Measurements from ENCODE around the gene WDR77. TPM values are rescaled to one million over a fixed set of nuclear protein-coding genes. Genes with fewer than 3 reads are reported as not detected.

The WDR77 gene
- total and polyA plus RNA-seq, 7 donors = 35.3 to 103 (median 46.1) TPM

- Histone ChIP-seq H3K9me3 (no peaks in the 10 kb centered on the region), H3K4me3 (no peak overlapping the region), H3K4me1 (peaks cover 8% of the 10 kb centered on the region), H3K27me3 (ENCODE audit: insufficient read depth in 3 of 3, low read length in 2 of 3) (no peaks in the 10 kb centered on the region), H3K27ac (no peak overlapping the region), H3K36me3 (ENCODE audit: insufficient read depth in 1 of 2, low read depth in 1 of 2) (peaks cover 0 to 29% of the 10 kb centered on the region in 2 donors)
- intact Hi-C loops (cut with DNase I) = loop anchor here (5.0 to 10.0 kb wide), 3 partner anchors 177 to 287 kb away; no protein-coding TSS in a partner anchor
- ATAC-seq (no peak), DNase-seq (no peak)
- 52 to 72% (median 70%) methylated on average over 1 of the region's 1 CpG for WGBS, 3 donors
- TF ChIP-seq CTCF (IDR thresholded peaks at IDR 0.05) = no peak
These were observed 31.6 kb upstream of the WDR77 start for GRCh38 chr1:111480674-111481073.

GRCh38 chr1:111476761-111477309 lies 27.8 kb upstream of the WDR77 start:
- H3K27ac ChIP-seq = no peak overlapping the region
- DNase-seq (no peak), ATAC-seq (no peak)
- intact Hi-C loops (cut with DNase I) = no loop called here
- no peak overlapping the region for H3K4me3 ChIP-seq
- no peaks in the 10 kb centered on the region for H3K27me3 ChIP-seq (ENCODE audit: insufficient read depth in 3 of 3, low read length in 2 of 3)
- H3K36me3 ChIP-seq (ENCODE audit: insufficient read depth in 1 of 2, low read depth in 1 of 2) = peaks cover 6 to 53% of the 10 kb centered on the region in 2 donors
- peaks cover under 1% of the 10 kb centered on the region for H3K4me1 ChIP-seq
- WGBS, 3 donors = 52 to 60% (median 58%) methylated on average over 2 of the region's 2 CpGs
- H3K9me3 ChIP-seq = no peaks in the 10 kb centered on the region
- no peak for TF ChIP-seq CTCF (IDR thresholded peaks at IDR 0.05)

GRCh38 chr1:111476214-111476613 lies 27.2 kb upstream of the WDR77 start:
- intact Hi-C loops (cut with DNase I) = no loop called here
- no peak for TF ChIP-seq CTCF (IDR thresholded peaks at IDR 0.05)
- H3K9me3 ChIP-seq = no peaks in the 10 kb centered on the region
- H3K27me3 ChIP-seq (ENCODE audit: insufficient read depth in 3 of 3, low read length in 2 of 3) = no peaks in the 10 kb centered on the region
- ATAC-seq = no peak
- peaks cover 6 to 59% of the 10 kb centered on the region in 2 donors for H3K36me3 ChIP-seq (ENCODE audit: insufficient read depth in 1 of 2, low read depth in 1 of 2)
- H3K27ac ChIP-seq = no peak overlapping the region
- H3K4me3 ChIP-seq = no peak overlapping the region
- no peaks in the 10 kb centered on the region for H3K4me1 ChIP-seq
- DNase-seq = no peak

GRCh38 chr1:111475701-111476100 lies 26.6 kb upstream of the WDR77 start:
- ATAC-seq = no peak

More at GRCh38 chr1:111475701-111476100, 26.6 kb upstream of the WDR77 start:
- H3K27ac ChIP-seq = no peak overlapping the region
- H3K4me1 ChIP-seq = no peaks in the 10 kb centered on the region
- H3K36me3 ChIP-seq (ENCODE audit: insufficient read depth in 1 of 2, low read depth in 1 of 2) = peaks cover 6 to 64% of the 10 kb centered on the region in 2 donors
- no peak overlapping the region for H3K4me3 ChIP-seq
- TF ChIP-seq CTCF (IDR thresholded peaks at IDR 0.05) = no peak
- intact Hi-C loops (cut with DNase I) = no loop called here
- no peaks in the 10 kb centered on the region for H3K9me3 ChIP-seq
- no peak for DNase-seq
- WGBS, 3 donors = 57 to 73% (median 67%) methylated on average over 5 of the region's 5 CpGs
- no peaks in the 10 kb centered on the region for H3K27me3 ChIP-seq (ENCODE audit: insufficient read depth in 3 of 3, low read length in 2 of 3)

All from psoas muscle (tissue), 8 donors.